CD4-positive, alpha-beta T cell treated with Interleukin-6 for 4 hours (primary cell): Measurements from ENCODE around the gene CCDC102A.

Experiments
- DNase-seq: peaks from one replicate; pipeline ENCODE4 v3.0.0-alpha.2; 2020; ENCODE audit warnings: mixed read lengths

CCDC102A gene

DNA sequence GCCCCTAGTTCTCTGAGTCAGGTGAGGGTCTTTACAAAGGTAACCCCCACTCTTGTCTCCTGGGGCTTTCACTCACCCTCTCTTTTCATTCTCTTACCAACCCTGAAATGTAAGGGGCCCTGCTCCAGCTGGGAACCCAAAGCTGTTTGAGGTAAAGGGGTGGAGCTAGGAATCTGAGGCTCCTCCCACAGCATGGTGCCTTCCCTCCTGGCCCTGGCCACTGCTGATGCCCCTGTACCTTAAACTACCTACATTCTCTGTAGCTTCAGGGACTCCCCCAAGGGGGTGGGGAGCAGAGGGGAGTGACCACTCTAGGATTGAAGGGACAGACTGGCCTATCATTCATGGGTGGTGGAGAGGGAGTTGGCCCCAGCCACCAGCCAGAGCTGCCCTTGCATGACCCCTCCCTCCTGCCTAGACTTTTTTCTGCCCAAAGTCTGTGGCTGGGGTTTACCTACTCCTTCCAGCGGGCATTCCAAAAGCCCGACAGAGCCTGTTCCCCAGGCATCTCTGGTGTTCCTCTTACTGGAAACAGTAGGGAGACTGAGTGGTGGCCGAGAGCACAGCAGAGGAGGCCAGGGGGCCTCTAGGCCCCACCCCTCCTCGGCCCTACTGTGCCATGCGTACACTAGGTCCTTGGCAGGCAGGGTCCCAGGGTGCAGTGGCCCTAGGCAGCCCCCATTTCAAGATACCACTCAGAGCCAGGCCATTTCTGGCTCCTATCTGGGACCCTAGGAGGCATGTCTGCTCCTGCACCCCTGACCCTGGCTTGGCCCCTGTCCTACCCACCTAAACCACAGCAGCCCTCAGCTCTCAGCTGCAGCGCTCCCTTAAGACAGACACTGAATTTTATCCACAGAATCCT lies 59.6 kb downstream of the CCDC102A start:
- no peak for DNase-seq

DNA sequence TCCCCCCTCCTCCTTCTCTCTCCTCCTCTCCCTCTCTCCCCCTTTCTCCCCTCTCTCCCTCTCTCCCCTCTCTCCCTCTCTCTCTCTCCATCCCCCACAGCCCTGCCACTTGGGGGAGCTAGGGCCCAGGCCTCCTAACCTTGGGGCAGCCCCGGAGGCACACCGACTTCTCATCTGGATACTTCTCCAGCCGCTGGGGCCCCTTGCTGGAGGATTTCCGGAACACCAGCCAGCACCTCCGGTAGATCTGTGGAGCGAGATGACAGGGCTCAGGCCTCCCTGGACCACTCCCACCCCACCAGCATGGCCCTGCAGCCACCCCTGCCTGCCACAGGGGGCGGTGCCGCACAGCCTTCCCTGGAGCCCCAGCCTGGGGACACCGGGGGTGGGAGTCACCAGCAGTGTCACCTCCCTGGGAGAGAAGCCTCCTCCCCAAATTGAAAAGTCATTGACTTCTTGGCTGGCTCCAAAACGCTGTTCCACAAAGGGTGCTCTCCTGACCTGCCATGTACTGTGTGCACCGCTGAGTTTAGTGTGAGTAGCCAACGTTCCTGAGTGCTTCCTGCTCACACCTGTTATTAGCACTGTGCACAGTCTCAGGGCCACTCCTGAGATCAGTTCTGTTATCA lies 60.5 kb downstream of the CCDC102A start:
- DNase-seq = peak; percentile 78

DNA sequence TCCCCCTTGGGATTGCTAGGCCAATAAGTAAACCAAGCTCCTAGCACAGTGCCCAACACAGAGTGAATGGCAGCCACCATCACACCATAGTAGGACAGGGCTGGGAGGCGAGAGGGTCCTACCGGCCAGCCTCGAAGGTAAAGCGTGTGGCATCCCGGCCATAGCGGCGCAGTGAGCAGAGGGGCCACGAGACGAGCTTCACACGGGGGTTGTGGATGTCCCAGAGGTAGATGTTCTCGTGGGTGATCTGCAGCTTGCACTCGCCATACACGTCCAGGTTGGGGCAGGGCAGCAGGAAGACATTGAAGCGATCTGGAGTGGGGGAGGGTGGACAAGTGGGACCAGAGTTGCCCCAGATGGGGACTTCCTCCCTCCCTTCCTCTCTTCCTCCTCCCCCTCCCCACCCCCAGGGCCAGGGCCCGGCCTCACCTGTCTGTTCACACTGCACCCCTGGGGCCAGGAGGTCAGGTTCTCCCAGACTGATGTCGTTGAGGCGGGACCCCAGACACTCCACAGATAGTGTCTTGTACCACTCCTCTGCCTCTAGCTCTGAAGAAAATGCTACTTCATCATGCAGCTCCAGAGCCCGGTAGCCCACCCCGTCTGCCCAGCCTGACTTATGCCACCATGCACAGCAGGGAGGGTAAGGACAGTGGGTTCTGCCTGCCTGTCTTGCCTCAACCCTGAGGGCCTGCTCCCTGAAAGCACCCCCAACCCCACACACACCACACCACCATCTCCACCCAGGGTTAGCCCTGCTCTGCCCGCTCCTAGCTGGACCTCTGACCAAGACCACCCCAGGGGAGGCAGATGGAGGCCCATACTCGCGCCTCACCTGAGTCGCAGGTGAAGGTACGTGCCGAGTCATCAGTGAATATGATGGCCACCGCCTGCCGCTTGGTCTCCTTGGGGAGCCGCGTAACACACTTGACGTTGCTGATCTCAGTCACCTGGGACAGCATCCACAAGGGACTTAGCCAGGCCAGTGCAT lies 61.4 kb downstream of the CCDC102A start:
- DNase-seq = no peak

DNA sequence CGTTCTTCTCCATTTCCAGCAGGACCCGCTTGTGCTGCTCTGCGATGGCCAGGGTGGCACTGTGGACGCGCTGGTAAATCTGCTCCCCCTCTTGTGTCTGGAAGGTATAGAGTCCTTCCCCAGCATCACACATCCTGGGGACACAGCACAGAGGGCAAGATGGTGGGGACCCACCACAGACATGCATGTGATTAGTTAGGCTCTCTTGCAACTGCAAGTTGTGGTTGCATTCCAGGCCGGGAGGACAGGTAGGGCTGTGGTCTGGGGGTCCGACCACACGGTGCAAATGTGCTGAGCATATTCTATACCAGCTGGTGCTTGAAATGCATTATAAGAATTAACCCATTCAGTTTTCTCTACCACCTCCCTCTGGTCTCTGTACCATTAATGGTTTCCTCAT lies 62.5 kb downstream of the CCDC102A start:
- no peak for DNase-seq

DNA sequence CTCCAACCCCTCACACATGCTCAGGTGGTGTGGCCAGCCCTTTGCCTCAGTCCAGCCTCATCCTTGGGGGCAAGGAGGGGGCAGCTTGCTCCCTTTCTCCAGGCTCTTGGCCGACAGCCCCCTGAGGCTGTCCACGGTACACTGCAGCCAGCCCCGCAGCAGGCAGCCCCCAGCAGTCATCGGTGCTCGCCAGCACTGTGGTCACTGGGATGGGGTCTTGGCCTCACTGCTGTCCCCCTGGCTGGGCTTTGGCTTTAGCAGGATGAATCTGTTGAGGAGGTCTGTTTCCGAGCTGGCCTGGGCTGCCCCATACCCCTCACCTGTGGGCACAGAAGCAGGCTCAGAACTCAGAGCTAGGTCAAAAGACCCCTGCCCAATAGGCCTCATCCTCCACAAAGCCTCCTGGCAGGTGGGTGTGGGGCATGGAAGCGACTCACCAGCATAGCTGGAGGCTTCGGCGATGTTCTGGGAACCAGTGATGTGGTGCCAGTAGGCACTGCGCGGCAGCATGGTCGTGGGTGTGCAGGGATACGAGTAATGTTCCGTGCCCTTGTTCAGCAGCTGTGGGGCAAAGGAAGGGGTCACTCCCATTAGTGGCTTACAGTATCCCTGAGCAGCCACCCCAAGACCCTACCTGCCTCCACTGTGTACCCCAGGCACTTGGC lies 63.1 kb downstream of the CCDC102A start:
- DNase-seq = no peak

DNA sequence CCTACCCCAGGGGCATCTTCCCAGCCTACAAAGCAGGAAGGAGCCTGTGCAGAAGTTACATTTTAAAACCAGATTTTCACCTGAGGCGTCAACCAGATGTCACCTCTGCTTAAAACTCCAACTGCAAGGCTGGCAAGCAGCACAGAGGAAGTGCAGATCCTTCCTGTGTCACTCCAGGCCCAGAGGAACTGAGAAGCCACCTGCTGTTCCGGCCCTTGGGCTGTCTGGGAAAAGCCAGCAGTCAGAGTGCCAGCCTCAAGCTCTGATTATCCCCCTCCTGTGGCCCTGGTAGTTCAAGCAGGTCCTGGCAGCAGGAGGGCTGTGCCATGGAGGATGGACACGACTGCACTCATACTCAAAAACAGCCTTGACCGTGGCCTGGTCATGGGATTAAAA lies 63.7 kb downstream of the CCDC102A start:
- DNase-seq = no peak

DNA sequence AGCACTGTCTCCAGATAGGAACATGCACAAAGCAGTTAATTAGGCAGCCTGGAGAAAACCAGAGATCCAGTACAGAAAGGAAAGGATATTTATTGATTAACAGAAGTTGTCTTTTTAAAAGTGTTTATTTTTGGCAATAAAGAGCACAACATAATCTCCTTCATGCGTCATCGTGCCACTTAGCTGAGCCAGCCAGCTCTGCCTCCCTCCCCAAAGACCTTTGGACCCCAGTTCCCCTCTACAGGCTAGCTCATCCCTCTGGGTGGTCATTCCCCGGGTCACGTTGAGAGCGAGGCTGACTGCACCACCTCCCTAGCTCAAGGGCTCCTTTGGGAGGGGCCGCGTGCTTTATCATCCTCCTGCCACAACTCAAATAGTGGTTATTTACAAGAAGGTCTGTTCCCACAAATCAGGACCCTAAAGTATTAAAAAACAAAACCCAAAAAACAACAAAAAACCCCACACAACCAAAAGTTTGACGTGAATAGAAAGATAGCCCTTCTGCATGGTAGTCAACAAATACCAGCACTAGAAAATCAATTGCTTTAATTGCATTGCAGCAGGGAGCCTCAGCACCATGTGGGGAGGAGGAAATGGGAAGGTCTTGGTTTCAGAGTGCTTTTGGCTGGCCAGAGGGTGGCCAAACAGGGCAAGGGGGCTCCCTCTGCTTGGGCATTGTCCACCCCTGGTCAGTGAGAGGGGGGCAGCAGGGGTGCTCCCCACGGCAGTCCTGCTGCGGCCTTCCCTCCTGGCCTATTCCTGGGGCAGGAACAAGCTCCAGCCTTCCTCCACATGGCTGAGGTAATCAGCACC lies 64.3 kb downstream of the CCDC102A start:
- DNase-seq = no peak

DNA sequence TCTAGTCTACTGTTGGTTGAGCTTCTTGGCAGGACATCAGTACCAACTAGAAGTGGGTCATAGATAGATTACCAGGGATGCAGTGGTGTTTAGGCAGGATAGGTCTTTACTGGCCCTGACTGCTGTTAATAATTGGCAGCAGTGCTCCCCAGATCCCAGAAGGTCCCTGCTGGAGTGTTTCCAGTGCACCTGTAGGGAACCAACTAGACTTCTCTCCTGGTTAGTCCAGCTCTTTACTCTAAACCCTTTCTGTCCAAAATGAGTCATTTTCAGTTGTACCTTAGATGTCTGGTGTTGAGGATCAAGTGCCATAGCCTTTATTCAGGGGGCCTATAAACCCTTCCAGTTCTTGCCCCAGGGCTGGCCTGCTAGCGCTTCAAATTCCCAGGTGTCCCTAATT lies 65.2 kb downstream of the CCDC102A start:
- DNase-seq = no peak

DNA sequence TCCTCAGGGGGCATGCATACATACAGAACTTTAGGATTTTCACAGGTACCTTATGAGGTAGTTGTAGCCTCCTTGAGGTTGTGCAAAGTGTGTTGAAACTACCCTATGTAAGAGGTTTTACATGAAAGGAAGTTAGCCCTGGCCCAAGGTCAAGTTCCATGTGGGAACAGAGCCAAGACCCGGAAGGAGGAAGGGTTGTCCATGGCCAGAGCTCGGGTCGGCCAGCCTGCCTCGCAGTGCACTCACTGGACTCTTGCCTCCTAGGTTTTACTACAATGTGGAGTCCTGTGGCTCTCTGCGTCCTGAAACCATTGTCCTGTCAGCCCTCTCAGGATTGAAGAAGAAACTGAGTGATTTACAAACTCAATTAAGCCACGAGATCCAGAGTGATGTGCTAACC lies 65.7 kb downstream of the CCDC102A start:
- no peak for DNase-seq

DNA sequence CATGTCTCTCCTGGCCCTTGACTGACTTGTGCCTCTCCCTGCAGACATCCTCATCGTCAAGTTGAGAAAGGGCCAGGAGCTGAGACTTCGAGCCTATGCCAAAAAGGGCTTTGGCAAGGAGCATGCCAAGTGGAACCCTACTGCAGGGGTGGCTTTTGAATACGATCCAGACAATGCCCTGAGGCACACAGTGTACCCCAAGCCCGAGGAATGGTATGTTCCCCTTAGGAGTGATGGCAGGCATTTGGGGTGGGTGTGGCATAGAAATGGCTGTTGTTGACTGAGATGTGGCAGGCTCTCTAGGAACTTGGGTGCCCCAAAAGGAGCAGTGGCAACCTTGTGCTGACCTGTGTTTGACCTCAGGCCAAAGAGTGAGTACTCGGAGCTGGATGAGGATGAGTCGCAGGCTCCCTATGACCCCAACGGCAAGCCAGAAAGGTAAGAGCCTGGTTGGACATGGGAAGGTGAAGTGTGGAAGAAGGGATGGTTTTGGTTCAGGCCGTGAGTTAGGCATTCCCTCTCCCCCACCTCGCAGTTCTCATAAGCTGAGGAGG lies 66.4 kb downstream of the CCDC102A start:
- DNase-seq = no peak

DNA sequence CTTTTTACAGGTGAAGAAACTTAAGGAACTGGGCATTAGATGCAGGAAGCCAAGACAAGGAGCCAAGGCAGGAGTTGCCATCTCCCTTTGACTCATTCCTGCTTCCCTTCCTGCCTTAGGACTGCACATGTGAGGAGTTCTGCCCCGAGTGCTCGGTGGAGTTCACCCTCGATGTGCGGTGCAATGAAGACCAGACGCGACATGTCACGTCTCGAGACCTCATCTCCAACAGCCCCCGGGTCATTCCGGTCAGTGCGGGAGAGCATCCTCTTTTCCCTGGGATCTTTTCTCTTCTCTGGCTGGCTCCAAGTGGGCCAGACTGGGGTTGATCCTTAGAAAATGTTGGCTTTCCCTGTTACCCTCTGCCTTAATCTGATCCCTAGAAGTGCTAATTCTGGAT lies 67.3 kb downstream of the CCDC102A start:
- no peak for DNase-seq

DNA sequence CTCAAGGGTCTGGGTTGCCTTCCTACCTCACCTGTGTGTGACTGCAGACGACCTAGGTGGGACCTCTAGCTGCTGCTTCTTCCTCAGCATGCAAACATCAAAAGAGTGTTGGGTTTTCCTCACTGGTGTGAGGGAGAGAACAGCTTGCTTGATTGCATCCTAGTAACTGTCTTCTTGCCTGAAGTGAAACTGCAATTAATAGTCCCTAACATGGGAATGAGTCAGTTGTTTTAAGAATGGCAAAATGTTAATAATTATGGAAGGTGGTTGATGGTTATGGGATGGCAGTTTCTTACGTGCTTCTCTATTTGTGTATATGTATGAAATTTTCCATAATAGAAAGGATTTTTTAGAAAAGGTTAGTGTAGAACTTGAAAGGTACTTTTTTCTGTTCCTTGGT lies 68.0 kb downstream of the CCDC102A start:
- DNase-seq = no peak

DNA sequence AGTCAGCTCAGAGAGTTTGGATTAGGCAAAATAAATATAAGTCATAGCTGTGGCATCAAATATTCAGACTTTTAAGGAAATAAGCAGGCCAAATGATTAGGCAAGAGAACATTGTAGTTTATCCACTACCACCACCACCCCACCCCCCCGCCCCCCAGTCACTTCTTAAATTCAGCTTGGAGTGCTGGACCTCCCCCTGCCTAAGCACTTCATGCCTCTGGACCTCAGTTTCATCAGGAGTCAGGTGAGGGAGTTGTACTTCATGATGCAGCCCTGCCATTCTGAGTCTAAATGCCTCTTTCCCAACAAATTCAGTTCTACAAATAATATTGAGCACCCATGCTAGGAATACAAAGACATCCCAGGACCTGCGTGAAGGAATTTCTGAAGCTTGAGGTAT lies 71.8 kb downstream of the CCDC102A start:
- DNase-seq = no peak

DNA sequence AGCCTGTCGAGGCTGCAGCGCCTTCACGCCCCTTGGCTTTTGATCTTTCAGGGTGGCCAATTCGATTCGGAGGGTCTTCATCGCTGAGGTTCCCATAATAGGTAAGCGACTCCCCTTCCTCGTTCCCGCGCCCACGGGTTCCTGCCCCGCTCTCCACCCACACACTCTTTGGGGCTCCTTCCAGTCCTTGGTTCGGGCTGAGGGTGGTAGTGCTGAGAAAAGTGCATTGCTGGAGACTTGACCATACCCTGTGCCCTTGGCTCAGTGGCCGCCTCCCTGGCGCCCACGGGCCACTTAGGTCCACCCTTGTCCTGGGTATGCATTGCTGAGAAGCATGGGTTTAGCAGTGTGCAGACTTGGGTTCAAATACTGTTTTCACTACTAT lies 73.4 kb downstream of the CCDC102A start:
- DNase-seq = no peak

DNA sequence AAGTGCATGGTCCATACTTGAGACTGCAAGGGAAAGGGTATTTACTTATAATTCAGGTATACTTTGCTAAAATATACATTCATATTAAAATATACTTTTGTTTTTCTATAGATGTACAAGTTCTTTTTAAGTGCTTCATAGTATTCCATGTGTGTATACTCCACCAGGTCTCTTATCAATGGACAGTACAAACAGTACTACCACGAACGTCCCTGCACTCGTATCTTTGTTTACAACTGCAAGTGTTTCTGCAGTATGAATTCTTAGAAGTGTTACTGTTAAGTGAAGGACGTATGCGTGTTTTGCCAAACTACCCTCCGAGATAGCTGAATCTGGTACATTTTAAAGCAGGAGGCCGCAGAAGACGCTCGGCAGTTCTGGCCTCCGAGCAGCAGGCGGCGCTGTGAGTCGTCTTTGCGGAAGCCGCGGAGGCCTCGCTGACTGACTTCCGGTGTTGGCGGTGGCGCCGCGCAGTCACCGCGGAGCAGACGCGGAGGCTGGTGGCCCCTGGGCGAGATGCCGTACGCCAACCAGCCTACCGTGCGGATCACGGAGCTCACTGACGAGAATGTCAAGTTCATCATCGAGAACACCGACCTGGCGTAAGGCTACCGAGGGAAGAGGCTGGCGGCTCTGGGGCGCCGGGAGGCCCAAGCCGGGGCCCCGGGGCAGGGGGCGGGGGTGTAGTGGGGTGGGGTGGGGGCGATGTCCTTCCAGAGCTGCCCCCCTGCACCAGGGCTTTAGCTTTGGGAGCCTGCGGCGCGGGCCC lies 74.0 kb downstream of the CCDC102A start, which contains the start of gene POLR2C:
Gene POLR2C (plus strand): TSS at position 471 of the 769 bp plus-strand sequence. CDS start 46 bp downstream, at position 517.
- peak; percentile 93 for DNase-seq
